HepG2 (cell line): ENCODE measurements around the gene CIDEA. TPM values are rescaled to one million over a fixed set of nuclear protein-coding genes. Genes with fewer than 3 reads are reported as not detected.

Experiments used
- ATAC-seq: fragments of 200-7000 bp; cut with Tn5 transposase; 3 replicates; pipeline ENCODE4 v1.9.1; 2020; ENCODE audit warnings: mild to moderate bottlenecking, moderate library complexity
- BruUV-seq: library from RNA; stranded (reverse); fragments of 400-500 nt; replicated peaks from 2 replicates; lab custom pipeline; 2021; lab: Mats Ljungman, UMichigan
- CTCF ChIA-PET: fragments of 300-600 bp; formaldehyde crosslinking; extraction: SDS; loops from one replicate; lab custom pipeline; 2021; ENCODE audit warnings: low total read pairs, inconsistent platforms, low intra/inter-chr PET ratio; lab: Yijun Ruan, JAX
- POLR2A ChIA-PET: fragments of 350-600 bp; sonication (Branson Sonifier 250); formaldehyde crosslinking; loops from one replicate; lab custom pipeline; 2020; ENCODE audit warnings: antibody characterized with exemption, inconsistent platforms; lab: Yijun Ruan, JAX
- DNase-seq: peaks from one replicate; pipeline ENCODE4 v3.0.0-alpha.2; 2015; ENCODE audit warnings: low spot score
- FAIRE-seq: peaks from 3 replicates; lab custom pipeline; 2011; peaks lifted over from hg19 to GRCh38; lab: Jason Lieb, UNC
- H2AFZ ChIP-seq: one replicate; pipeline ENCODE4 v1.6.1; 2011; ENCODE audit warnings: low read length, inconsistent platforms
- H3K27ac ChIP-seq: fragments of 300-600 bp; 3 replicates; pipeline ENCODE4 v1.8.0; 2011; ENCODE audit warnings: mixed run types, mild to moderate bottlenecking, mixed read lengths, low read length, inconsistent platforms; ENCODE audit not compliant: insufficient read depth; ENCODE audit errors: extremely low read length
- H3K27me3 ChIP-seq, 2 experiments: fragments of 200-600 bp in 1 of 2; 2 replicates in 1 of 2; 3 replicates in 1 of 2; pipeline versions ENCODE4 v1.6.0 to v1.8.0; 2011; ENCODE audit warnings: low read length in 2 of 2, mild to moderate bottlenecking in 2 of 2, moderate library complexity in 2 of 2, inconsistent platforms in 1 of 2; ENCODE audit not compliant: insufficient read depth in 2 of 2, control insufficient read depth in 1 of 2
- H3K36me3 ChIP-seq, 2 experiments: fragments of 200-600 bp in 1 of 2; replicated peaks in 1 of 2; 2 replicates in 1 of 2; 3 replicates in 1 of 2; pipeline versions ENCODE4 v1.5.1 to v1.8.0; 2011; ENCODE audit warnings: low read length in 2 of 2, inconsistent platforms in 1 of 2; ENCODE audit not compliant: insufficient read depth in 2 of 2, control insufficient read depth in 1 of 2
- H3K4me1 ChIP-seq: 2 replicates; pipeline ENCODE4 v1.5.1; 2012; ENCODE audit warnings: low read length, inconsistent platforms; ENCODE audit not compliant: insufficient read depth
- H3K4me2 ChIP-seq: 2 replicates; pipeline ENCODE4 v1.6.0; 2011; ENCODE audit warnings: low read depth, low read length, inconsistent platforms
- H3K4me3 ChIP-seq, 3 experiments: fragments of 200-600 bp in 1 of 3; sonication (generic), shearing (Covaris generic) in 1 of 3; replicated peaks in 1 of 3; 2 replicates each; pipeline ENCODE4 v1.5.1; 2011 to 2016; ENCODE audit warnings: low read length in 3 of 3, inconsistent platforms in 2 of 3, low read depth in 2 of 3, mild to moderate bottlenecking in 2 of 3, control low read depth in 1 of 3, mixed read lengths in 1 of 3; ENCODE audit not compliant: insufficient read depth in 1 of 3
- H3K79me2 ChIP-seq: one replicate; pipeline ENCODE4 v1.6.1; 2011; ENCODE audit warnings: low read length, inconsistent platforms; ENCODE audit not compliant: insufficient read depth
- H3K9ac ChIP-seq: 2 replicates; pipeline ENCODE4 v1.6.0; 2011; ENCODE audit warnings: mild to moderate bottlenecking, low read depth, low read length, inconsistent platforms; ENCODE audit not compliant: insufficient read depth
- H3K9me3 ChIP-seq: 2 replicates; pipeline ENCODE4 v1.5.1; 2012; ENCODE audit warnings: mild to moderate bottlenecking, low read length
- H4K20me1 ChIP-seq: 2 replicates; pipeline ENCODE4 v1.6.0; 2011; ENCODE audit warnings: inconsistent platforms, mild to moderate bottlenecking, low read length, moderate library complexity; ENCODE audit not compliant: insufficient read depth
- HES4 ChIP-seq: sonication (generic); formaldehyde crosslinking; IDR thresholded peaks from 2 replicates; pipeline ENCODE4 v1.9.0; 2021; ENCODE audit warnings: mild to moderate bottlenecking, missing genetic modification reagents, borderline replicate concordance
- PHF5A ChIP-seq: IDR thresholded peaks from one replicate; pipeline ENCODE4 v1.6.1; 2018; ENCODE audit warnings: low read depth, missing genetic modification reagents; ENCODE audit not compliant: unreplicated experiment
- SRSF1 ChIP-seq: fragments of 200-400 bp; formaldehyde crosslinking; optimal IDR thresholded peaks from 2 replicates; pipeline ENCODE3; 2017; ENCODE audit warnings: mild to moderate bottlenecking, low read depth, low read length, moderate library complexity
- SYNCRIP ChIP-seq: fragments of 200-400 bp; formaldehyde crosslinking; IDR thresholded peaks from 2 replicates; pipeline ENCODE4 v1.6.1; 2018; ENCODE audit warnings: mild to moderate bottlenecking, low read depth, low read length; ENCODE audit not compliant: insufficient read depth
- ZNF605 ChIP-seq: sonication (generic); formaldehyde crosslinking; IDR thresholded peaks from 2 replicates; pipeline ENCODE4 v1.8.0; 2022; ENCODE audit warnings: mild to moderate bottlenecking, missing genetic modification reagents
- ZNF782 ChIP-seq: sonication (generic); formaldehyde crosslinking; IDR thresholded peaks from 2 replicates; pipeline ENCODE4 v1.4.0; 2020; ENCODE audit warnings: missing genetic modification reagents, mild to moderate bottlenecking, borderline replicate concordance
- in situ Hi-C: cut with HindIII; loops from 2 replicates; pipeline ENCODE4 v1.10.0; 2017; ENCODE audit warnings: low pct_unique_long_range_greater_than_20kb; ENCODE audit not compliant: extremely low pct_ligation_motif_present
- intact Hi-C: fragments of 100-400 bp; cut with micrococcal nuclease; formaldehyde crosslinking; loops from one replicate; pipeline ENCODE4 v1.10.0; 2022; ENCODE audit not compliant: unreplicated experiment
- polyA plus RNA-seq, 8 experiments: library from polyadenylated mRNA; depleted of rRNA in 3 of 8; stranded (reverse) in 7 of 8; unstranded in 1 of 8; fragments of >200 nt; fragmentation: Illumina TruSeq in 4 of 8; extraction: Trizol in 4 of 8; gene quantifications; 2 replicates each; pipeline versions ENCODE4 v1.2.1 to v1.2.3, GENCODE V29; 2011 to 2016; ENCODE audit warnings: low read depth in 4 of 8, missing spikeins in 1 of 8, mixed read lengths in 1 of 8; ENCODE audit not compliant: insufficient read depth in 1 of 8
- total RNA-seq, 5 experiments: library from RNA; depleted of rRNA; stranded (reverse); fragments of >200 nt; fragmentation: Illumina TruSeq; extraction: Trizol; gene quantifications; 2 replicates each; pipeline ENCODE4 v1.2.3, GENCODE V29; 2016; ENCODE audit warnings: low read depth in 1 of 5
- TF ChIP-seq, protein P1 (sequence below): sonication (generic); formaldehyde crosslinking; IDR thresholded peaks from 2 replicates; pipeline ENCODE4 v1.4.0; 2020; ENCODE audit warnings: missing genetic modification reagents
- TF ChIP-seq, protein P2 (sequence below): sonication (generic); formaldehyde crosslinking; IDR thresholded peaks from 2 replicates; pipeline ENCODE4 v1.4.0; 2020; ENCODE audit warnings: missing genetic modification reagents
- TF ChIP-seq, protein P3 (sequence below): sonication (generic); formaldehyde crosslinking; IDR thresholded peaks from 2 replicates; pipeline ENCODE4 v1.9.0; 2022; ENCODE audit warnings: missing genetic modification reagents, mild to moderate bottlenecking, borderline replicate concordance
- TF ChIP-seq, protein P4 (sequence below): sonication (generic); formaldehyde crosslinking; IDR thresholded peaks from 2 replicates; pipeline ENCODE4 v1.5.0; 2020; ENCODE audit warnings: missing genetic modification reagents, mild to moderate bottlenecking, borderline replicate concordance
- TF ChIP-seq, protein P5 (sequence below): IDR thresholded peaks from 2 replicates; pipeline ENCODE4 v1.6.1; 2016; ENCODE audit warnings: low read depth

The CIDEA gene
- total and polyA plus RNA-seq, 2 of the 13 experiments (the other 11 are each of a cell fraction or from before 2014, with no cell fraction given) = not detected

DNA sequence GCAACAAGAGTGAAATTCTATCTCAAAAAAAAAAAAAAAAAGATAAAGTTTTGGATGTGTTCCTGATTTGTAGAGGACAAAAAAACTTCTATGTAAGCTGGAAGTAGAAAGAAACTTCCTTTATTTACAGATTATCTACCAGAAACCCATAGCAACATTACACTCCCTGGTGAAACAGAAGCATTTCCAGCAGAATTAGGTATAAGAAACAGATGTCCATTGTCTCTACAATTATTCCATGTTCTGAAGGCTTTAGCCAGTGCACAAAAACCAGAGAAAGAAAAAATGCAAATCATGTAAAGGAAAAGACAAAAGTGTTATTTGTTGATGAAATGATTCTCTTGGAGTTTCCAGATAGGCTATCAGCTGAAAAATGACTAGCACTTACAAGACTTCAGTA lies 58.8 kb downstream of the CIDEA start:
- no peak overlapping the region for H3K4me3 ChIP-seq
- in situ Hi-C loops (no loop called here), intact Hi-C loops (no loop called here)
- H3K27ac ChIP-seq = no peak overlapping the region
- ATAC-seq = no peak
- H2AFZ ChIP-seq = no peak overlapping the region
- CTCF ChIA-PET = no interaction called here
- no peaks in the 10 kb centered on the region for H3K9me3 ChIP-seq
- peaks cover 0 to 5% of the 10 kb centered on the region in 2 experiments; a peak in 1 of 5 replicates for H3K27me3 ChIP-seq
- DNase-seq = no peak
- H3K9ac ChIP-seq = no peak overlapping the region
- no TSS peak for BruUV-seq
- 0 out of 5 replicates have a peak, but pooled peaks cover 0 to 5% of the 10 kb centered on the region in 2 experiments for H3K36me3 ChIP-seq
- H3K4me2 ChIP-seq = no peak overlapping the region
- POLR2A ChIA-PET = interaction anchor here (1.5 kb wide), 1 partner anchor 64 kb away, joined by 6 read pairs; the partner anchor contains the start of gene AFG3L2
- H4K20me1 ChIP-seq = no peaks in the 10 kb centered on the region
- no peaks in the 10 kb centered on the region for H3K79me2 ChIP-seq
- H3K4me1 ChIP-seq = peaks cover 10% of the 10 kb centered on the region
- FAIRE-seq = no peak
- TF ChIP-seq HES4 (CRISPR knock-in tag) (no peak), SRSF1 (no peak), ZNF782 (CRISPR knock-in tag) (no peak), ZNF605 (CRISPR knock-in tag) (no peak), SYNCRIP (no peak), PHF5A (no peak)
- TF ChIP-seq, protein P1, sequence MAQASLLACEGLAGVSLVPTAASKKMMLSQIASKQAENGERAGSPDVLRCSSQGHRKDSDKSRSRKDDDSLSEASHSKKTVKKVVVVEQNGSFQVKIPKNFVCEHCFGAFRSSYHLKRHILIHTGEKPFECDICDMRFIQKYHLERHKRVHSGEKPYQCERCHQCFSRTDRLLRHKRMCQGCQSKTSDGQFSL (CRISPR knock-in tag) = no peak
- TF ChIP-seq, protein P2, sequence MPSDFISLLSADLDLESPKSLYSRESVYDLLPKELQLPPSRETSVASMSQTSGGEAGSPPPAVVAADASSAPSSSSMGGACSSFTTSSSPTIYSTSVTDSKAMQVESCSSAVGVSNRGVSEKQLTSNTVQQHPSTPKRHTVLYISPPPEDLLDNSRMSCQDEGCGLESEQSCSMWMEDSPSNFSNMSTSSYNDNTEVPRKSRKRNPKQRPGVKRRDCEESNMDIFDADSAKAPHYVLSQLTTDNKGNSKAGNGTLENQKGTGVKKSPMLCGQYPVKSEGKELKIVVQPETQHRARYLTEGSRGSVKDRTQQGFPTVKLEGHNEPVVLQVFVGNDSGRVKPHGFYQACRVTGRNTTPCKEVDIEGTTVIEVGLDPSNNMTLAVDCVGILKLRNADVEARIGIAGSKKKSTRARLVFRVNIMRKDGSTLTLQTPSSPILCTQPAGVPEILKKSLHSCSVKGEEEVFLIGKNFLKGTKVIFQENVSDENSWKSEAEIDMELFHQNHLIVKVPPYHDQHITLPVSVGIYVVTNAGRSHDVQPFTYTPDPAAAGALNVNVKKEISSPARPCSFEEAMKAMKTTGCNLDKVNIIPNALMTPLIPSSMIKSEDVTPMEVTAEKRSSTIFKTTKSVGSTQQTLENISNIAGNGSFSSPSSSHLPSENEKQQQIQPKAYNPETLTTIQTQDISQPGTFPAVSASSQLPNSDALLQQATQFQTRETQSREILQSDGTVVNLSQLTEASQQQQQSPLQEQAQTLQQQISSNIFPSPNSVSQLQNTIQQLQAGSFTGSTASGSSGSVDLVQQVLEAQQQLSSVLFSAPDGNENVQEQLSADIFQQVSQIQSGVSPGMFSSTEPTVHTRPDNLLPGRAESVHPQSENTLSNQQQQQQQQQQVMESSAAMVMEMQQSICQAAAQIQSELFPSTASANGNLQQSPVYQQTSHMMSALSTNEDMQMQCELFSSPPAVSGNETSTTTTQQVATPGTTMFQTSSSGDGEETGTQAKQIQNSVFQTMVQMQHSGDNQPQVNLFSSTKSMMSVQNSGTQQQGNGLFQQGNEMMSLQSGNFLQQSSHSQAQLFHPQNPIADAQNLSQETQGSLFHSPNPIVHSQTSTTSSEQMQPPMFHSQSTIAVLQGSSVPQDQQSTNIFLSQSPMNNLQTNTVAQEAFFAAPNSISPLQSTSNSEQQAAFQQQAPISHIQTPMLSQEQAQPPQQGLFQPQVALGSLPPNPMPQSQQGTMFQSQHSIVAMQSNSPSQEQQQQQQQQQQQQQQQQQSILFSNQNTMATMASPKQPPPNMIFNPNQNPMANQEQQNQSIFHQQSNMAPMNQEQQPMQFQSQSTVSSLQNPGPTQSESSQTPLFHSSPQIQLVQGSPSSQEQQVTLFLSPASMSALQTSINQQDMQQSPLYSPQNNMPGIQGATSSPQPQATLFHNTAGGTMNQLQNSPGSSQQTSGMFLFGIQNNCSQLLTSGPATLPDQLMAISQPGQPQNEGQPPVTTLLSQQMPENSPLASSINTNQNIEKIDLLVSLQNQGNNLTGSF (CRISPR knock-in tag) = no peak
- TF ChIP-seq, protein P3, sequence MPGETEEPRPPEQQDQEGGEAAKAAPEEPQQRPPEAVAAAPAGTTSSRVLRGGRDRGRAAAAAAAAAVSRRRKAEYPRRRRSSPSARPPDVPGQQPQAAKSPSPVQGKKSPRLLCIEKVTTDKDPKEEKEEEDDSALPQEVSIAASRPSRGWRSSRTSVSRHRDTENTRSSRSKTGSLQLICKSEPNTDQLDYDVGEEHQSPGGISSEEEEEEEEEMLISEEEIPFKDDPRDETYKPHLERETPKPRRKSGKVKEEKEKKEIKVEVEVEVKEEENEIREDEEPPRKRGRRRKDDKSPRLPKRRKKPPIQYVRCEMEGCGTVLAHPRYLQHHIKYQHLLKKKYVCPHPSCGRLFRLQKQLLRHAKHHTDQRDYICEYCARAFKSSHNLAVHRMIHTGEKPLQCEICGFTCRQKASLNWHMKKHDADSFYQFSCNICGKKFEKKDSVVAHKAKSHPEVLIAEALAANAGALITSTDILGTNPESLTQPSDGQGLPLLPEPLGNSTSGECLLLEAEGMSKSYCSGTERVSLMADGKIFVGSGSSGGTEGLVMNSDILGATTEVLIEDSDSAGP (CRISPR knock-in tag) = no peak
- TF ChIP-seq, protein P4, sequence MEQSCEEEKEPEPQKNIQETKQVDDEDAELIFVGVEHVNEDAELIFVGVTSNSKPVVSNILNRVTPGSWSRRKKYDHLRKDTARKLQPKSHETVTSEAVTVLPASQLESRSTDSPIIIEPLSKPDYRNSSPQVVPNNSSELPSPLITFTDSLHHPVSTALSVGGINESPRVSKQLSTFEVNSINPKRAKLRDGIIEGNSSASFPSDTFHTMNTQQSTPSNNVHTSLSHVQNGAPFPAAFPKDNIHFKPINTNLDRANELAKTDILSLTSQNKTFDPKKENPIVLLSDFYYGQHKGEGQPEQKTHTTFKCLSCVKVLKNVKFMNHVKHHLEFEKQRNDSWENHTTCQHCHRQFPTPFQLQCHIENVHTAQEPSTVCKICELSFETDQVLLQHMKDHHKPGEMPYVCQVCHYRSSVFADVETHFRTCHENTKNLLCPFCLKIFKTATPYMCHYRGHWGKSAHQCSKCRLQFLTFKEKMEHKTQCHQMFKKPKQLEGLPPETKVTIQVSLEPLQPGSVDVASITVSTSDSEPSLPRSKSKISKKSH = no peak
- TF ChIP-seq, protein P5, sequence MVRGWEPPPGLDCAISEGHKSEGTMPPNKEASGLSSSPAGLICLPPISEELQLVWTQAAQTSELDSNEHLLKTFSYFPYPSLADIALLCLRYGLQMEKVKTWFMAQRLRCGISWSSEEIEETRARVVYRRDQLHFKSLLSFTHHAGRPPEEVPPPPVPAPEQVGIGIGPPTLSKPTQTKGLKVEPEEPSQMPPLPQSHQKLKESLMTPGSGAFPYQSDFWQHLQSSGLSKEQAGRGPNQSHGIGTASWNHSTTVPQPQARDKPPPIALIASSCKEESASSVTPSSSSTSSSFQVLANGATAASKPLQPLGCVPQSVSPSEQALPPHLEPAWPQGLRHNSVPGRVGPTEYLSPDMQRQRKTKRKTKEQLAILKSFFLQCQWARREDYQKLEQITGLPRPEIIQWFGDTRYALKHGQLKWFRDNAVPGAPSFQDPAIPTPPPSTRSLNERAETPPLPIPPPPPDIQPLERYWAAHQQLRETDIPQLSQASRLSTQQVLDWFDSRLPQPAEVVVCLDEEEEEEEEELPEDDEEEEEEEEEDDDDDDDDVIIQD (CRISPR knock-in tag) = no peak
